HG02981 (cell line): ENCODE measurements around the gene PI4KA.
"Not testable (repeated sequence)": the region's sequence is repeated elsewhere in the genome, so short reads cannot be mapped to it uniquely, and the experiment has no call there.

Experiments
- ATAC-seq: cut with Tn5 transposase; IDR thresholded peaks from one replicate; pipeline ENCODE4 v1.9.1; 2021; ENCODE audit warnings: mild to moderate bottlenecking, moderate library complexity; ENCODE audit not compliant: unreplicated experiment

The PI4KA gene

GRCh38 chr22:20671409-20672081 is 187.1 kb downstream of the PI4KA start:
- no peak for ATAC-seq

GRCh38 chr22:20670457-20671261 is 188.0 kb downstream of the PI4KA start:
- not testable (repeated sequence) for ATAC-seq

- ATAC-seq = not testable (repeated sequence)
Measured at GRCh38 chr22:20669884-20670283, 188.7 kb downstream of the PI4KA start.

GRCh38 chr22:20669471-20669870 is 189.1 kb downstream of the PI4KA start:
- ATAC-seq = not testable (repeated sequence)

GRCh38 chr22:20668769-20669168 is 189.8 kb downstream of the PI4KA start:
- ATAC-seq = not testable (repeated sequence)

- ATAC-seq = not testable (repeated sequence)
Measured at GRCh38 chr22:20668226-20668625, 190.4 kb downstream of the PI4KA start.

GRCh38 chr22:20667548-20667947 is 191.1 kb downstream of the PI4KA start:
- ATAC-seq = not testable (repeated sequence)

- ATAC-seq = no peak
Measured at GRCh38 chr22:20666560-20666959, 192.1 kb downstream of the PI4KA start.

- ATAC-seq = no peak
Measured at GRCh38 chr22:20664594-20664959, 194.0 kb downstream of the PI4KA start.

- ATAC-seq = no peak
Measured at GRCh38 chr22:20663941-20664593, 194.5 kb downstream of the PI4KA start.

- no peak for ATAC-seq
Measured at GRCh38 chr22:20663137-20663828, 195.3 kb downstream of the PI4KA start.

GRCh38 chr22:20662524-20663036 is 196.0 kb downstream of the PI4KA start:
- ATAC-seq = not testable (repeated sequence)

- no peak for ATAC-seq
Measured at GRCh38 chr22:20661473-20661872, 197.1 kb downstream of the PI4KA start.

- no peak for ATAC-seq
Measured at GRCh38 chr22:20660441-20661054, 198.1 kb downstream of the PI4KA start.

GRCh38 chr22:20659920-20660319 is 198.7 kb downstream of the PI4KA start:
- ATAC-seq = no peak

- ATAC-seq = no peak
Measured at GRCh38 chr22:20659258-20659657, 199.4 kb downstream of the PI4KA start.

- no peak for ATAC-seq
Measured at GRCh38 chr22:20658433-20659222, 200.0 kb downstream of the PI4KA start.

- no peak for ATAC-seq
Measured at GRCh38 chr22:20657963-20658362, 200.6 kb downstream of the PI4KA start.
